H7 (cell line): ENCODE measurements around the gene LSMEM2. TPM values are rescaled to one million over a fixed set of nuclear protein-coding genes. Genes with fewer than 3 reads are reported as not detected.

ENCODE experiments used
- DNase-seq: peaks from one replicate; pipeline ENCODE4 v3.0.0; 2012
- H3K27me3 ChIP-seq: 2 replicates; pipeline ENCODE4 v1.6.0; 2011; ENCODE audit warnings: mild to moderate bottlenecking, low read length; ENCODE audit not compliant: control insufficient read depth, insufficient read depth
- H3K36me3 ChIP-seq: replicated peaks from 2 replicates; pipeline ENCODE4 v1.5.1; 2011; ENCODE audit warnings: low read length; ENCODE audit not compliant: control insufficient read depth, insufficient read depth
- H3K4me3 ChIP-seq: 2 replicates; pipeline ENCODE4 v1.5.1; 2011; ENCODE audit warnings: low read depth, mild to moderate bottlenecking, control low read depth, low read length, moderate library complexity; ENCODE audit not compliant: insufficient read depth
- total RNA-seq: library from RNA; depleted of rRNA; stranded (reverse); fragments of >200 nt; shearing (Covaris generic); gene quantifications from 2 replicates; pipeline ENCODE4 v1.2.3, GENCODE V29; 2014

Gene LSMEM2
- total RNA-seq, 1 experiment from 2014 or later, result 0.07 TPM

DNA sequence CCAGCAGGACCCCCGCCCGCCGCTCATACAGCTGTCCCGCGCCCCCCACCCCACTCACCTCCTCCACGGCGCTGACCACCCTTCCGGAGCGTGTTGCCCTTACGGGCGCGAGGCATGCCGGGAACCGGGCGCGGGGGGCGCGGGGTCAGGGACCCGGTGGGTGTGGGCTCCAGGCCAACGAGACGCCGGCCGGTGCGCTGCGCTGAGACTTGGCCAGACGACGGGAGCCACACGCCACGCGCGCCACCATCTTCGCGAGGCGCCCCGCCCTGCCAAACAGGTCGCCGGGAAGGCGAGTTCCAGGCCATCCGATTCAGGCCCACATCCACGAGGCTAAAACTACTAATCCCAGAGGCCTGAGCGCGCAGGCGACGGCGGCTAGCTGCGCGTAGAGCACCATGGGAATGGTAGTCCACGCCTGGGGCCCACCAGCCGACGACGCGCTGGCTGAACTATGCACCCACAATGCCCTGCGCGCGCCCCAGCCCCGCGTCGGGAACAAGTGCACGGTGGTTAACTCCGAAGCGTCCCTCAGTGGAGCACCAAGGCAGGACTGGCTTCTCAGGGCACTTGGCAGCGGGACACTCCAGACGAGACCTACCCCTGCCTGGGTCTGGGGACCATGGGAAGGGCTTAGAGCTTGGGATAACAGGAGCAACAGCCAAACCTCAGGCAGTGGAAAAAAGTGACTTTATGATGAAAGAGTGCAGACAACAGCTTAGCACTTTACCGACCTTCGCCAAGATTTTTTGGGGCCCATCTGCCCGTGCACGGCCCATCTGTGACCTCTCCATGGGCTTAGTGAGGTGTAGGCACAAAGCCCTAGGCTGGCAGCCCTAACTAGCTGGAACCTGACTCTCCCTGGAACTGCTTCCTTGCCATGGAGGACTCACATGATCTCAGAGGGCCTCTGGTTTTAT lies 13.5 kb downstream of the LSMEM2 start, which contains the start of gene IFRD2:
Gene IFRD2, minus strand, starts transcription at position 271 of the 920 bp plus-strand sequence. Its CDS starts 155 bp downstream, at position 116.
- DNase-seq, result peak; percentile 98
- Histone ChIP-seq H3K36me3 (peaks cover 22% of the 10 kb centered on the region), H3K4me3 (peak within 1 kb of the TSS; percentile 83), H3K27me3 (no peaks in the 10 kb centered on the region)

DNA sequence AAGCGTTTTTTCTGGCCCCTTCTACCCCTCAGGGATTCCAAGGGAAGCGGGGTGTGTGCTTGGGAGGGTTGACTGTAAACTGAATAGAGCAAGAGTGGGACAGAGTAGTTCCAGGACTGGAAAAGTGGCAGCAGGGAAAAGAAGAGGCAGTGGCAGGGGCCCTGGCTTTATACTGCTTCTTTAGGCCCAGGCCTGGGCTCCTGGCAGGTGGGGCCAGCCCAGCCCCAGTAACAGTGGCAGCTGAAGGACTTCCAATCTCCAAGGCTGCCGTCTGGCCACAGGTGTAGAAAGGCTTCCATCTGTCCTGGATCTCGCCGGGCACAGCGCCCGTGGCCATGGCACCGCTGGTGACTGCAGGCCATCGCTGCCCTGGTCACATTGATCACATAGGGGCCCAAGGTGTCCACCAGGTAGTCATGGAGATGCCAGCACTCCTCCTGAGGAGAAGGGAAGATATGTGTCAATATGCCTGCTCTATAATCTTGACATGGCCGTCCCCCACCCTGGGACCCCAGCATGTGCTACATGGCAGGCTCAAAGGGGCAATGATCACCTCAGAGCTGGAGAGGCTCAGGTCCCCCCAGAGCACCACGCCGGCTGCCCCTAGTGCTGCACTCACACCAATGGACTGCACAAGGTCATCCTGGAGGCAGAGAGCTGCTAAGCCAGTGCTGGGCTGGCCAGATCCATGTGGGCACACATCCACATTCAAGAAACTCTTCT lies 14.4 kb downstream of the LSMEM2 start:
- DNase-seq, result no peak
- H3K4me3 ChIP-seq, result no peak overlapping the region
- H3K27me3 ChIP-seq, result no peaks in the 10 kb centered on the region
- peaks cover 20% of the 10 kb centered on the region for H3K36me3 ChIP-seq

- no peaks in the 10 kb centered on the region for H3K27me3 ChIP-seq
- no peak for DNase-seq
- no peak overlapping the region for H3K4me3 ChIP-seq
- H3K36me3 ChIP-seq, result peaks cover 12% of the 10 kb centered on the region
Observed at GRCh38 chr3:50294089-50294488, 15.2 kb downstream of the LSMEM2 start.

- no peaks in the 10 kb centered on the region for H3K27me3 ChIP-seq
- H3K4me3 ChIP-seq, result no peak overlapping the region
- no peak for DNase-seq
- H3K36me3 ChIP-seq, result peaks cover 7% of the 10 kb centered on the region
Observed at GRCh38 chr3:50294492-50295403, 15.9 kb downstream of the LSMEM2 start.

DNA sequence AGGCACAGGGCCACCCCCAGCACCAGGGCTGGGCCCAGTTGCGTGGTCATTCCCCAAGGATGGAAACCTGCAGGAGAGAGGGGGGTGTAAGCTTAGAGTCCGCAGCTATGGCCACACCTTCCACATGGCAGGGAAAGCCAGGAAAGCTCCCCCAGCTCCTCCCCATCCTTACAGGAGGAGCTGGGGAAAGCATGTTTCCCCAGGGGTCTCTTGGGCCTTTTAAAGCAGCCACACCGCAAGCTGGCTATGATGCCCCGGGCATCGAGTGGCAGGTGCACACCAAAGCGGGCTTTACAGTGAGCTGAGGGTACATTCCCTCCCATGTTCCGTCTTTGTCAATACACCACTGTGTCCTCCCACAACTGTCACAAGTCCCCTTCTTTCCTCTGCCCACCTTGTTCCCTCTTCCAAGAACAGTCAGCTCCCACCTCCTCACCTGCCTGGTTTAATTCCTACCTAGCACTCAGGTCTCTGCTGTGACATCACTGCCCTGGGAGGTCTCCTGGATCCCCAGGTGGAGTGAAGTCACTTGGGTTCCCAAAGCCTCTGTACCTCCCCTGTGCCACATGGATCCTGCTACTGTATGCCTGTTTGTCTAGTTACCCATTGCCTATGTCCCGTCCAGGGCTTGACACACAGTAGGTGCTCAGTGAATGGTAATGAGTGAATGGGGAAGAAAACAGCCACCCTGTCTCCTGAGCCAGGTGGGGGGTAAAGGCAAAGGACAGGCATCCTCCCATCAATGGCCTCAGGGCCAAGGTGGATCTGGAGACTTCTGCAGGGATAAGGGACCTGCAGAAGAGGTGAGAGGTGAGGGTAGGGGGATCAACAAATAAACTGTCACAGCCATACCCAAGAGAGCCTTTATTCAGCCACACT lies 16.9 kb downstream of the LSMEM2 start:
- DNase-seq, result no peak
- no peaks in the 10 kb centered on the region for H3K36me3 ChIP-seq
- no peaks in the 10 kb centered on the region for H3K27me3 ChIP-seq
- no peak overlapping the region for H3K4me3 ChIP-seq

- no peaks in the 10 kb centered on the region for H3K27me3 ChIP-seq
- H3K4me3 ChIP-seq, result no peak overlapping the region
- DNase-seq, result no peak
- H3K36me3 ChIP-seq, result no peaks in the 10 kb centered on the region
Observed at GRCh38 chr3:50296721-50297383, 18.0 kb downstream of the LSMEM2 start.

DNA sequence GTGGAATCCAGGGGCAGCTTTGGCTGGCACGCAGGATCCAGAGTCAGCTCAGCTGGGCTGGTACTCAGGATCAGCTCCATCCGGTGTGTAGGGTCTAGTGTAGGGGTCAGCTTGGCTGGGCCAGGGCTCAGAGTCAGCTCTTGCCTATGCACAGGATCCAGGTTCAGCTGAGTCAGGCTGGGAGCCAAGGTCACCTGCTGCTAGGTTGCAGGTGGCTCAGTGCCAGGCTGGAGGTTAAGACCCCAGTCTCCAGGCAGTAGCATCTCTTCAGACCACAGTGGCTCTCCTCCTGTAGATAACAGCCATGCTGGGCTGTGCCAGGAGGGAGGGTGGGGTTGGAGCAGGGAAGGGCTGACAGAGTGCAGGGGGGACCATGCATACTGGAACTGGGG lies 18.5 kb downstream of the LSMEM2 start:
- no peak for DNase-seq
- H3K27me3 ChIP-seq, result no peaks in the 10 kb centered on the region
- H3K36me3 ChIP-seq, result no peaks in the 10 kb centered on the region
- H3K4me3 ChIP-seq, result no peak overlapping the region

- no peaks in the 10 kb centered on the region for H3K27me3 ChIP-seq
- H3K4me3 ChIP-seq, result peak overlapping the region; percentile 98
- peak; percentile 71 for DNase-seq
- no peaks in the 10 kb centered on the region for H3K36me3 ChIP-seq
Observed at GRCh38 chr3:50297896-50298725, 19.2 kb downstream of the LSMEM2 start.

DNA sequence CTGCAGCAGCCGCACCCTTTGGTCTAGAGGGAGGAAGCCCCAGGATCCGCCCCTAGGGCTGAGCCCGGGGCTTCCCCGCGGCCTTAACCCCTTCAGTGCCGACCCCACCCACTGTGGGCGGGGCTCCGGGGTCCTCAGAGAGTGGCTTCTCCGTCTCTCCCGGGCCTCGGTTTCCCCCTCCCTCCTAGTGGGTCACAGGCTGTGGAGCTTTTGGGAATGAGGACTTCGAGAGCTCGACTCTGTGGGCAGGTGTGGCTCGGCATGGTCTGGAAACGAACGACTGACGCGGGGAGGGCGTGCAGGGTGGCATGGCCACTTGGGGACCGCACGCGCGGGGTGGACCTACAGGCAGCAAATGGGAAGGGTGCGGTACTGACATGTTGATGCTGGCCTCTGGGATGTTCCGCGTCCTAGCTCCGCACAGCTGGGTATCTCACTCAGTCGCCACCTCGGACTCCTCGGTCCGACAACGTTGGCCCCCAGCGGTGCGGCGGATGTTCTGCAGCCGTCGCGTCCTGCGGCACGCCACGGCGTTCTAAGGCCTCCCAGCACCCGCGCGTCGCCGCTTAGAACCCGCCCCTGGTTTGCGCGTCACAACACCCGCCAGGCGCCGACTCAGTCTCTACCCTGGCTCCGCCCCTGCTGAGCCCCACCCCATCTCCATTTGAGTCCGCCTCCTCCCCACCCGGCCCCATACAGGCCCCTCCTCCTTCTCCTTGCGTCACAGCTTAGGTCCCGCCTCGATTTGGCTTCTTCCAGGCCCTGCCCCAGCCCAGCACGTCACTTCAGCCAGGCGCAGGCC lies 20.1 kb downstream of the LSMEM2 start, which contains the start of the genes HYAL3 and NAA80:
Gene HYAL3, minus strand, starts transcription at position 570 of the 802 bp plus-strand sequence. CDS start 3,803 bp downstream, outside the sequence.
Gene NAA80, minus strand, starts transcription at position 570 of the 802 bp plus-strand sequence. CDS start 1,942 bp downstream, outside the sequence.
- Histone ChIP-seq H3K4me3 (peak within 1 kb of the TSS; percentile 98), H3K36me3 (no peaks in the 10 kb centered on the region), H3K27me3 (no peaks in the 10 kb centered on the region)
- DNase-seq, result peak; percentile 100

DNA sequence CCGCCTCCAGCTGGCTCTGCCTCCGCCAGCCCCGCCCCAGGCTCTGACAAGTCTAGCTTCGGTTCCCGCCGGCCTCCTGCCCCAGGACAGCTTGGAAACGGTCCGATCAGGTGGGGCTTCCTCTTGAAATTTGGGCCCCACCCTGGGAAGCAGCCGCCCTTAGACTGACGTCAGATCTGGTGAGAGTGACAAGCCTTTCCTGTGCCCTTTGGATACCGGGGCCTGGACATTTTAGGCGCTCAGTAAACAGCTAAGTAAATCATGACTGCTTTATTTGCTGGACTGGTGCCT lies 20.7 kb downstream of the LSMEM2 start:
- no peaks in the 10 kb centered on the region for H3K27me3 ChIP-seq
- peak overlapping the region; percentile 14; the same call in 1 of the 2 replicates for H3K4me3 ChIP-seq
- no peak for DNase-seq
- H3K36me3 ChIP-seq, result no peaks in the 10 kb centered on the region

DNA sequence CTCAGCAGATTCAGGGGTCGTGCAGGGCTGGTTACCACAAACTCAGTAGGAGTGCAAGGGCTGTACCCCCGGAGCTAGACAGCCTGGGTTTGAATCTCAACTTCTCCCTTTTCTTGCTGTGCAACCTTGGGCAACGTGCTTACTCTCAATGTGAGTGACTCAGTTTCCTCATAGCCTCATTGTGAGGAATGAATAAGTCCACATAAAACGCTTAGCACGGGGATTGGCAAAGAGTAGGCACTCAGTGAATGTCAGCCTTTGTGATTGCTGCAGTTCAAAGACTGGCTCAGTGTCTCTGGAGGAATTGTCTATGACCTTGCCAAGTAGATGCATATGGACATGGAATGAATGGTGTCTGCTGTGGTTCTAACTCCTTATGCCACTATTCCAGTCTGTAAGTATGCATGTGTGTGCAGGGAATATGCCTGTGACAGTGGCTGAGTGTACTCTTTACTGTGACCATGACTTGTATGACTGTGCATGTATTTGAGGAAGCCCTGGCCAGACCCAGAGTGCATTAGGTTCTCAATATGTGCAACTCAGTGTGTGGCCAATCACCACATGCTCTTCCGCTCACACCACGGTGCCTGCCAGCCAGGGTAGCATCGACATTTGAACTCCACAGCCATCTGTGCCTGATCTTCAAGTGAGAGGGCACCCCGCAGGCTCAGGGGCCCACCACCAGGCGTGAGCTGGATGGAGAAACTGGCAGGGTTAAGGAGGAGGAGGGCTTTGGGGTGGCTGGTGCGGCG lies 21.2 kb downstream of the LSMEM2 start:
- no peak for DNase-seq
- Histone ChIP-seq H3K27me3 (no peaks in the 10 kb centered on the region), H3K4me3 (peak overlapping the region; percentile 14; the same call in 1 of the 2 replicates), H3K36me3 (no peaks in the 10 kb centered on the region)
